Activated T-cell treated with anti-CD3 and anti-CD28 coated beads for 1 hour (primary cell): ENCODE data around the gene HLCS.

Source experiments
- DNase-seq: peaks from one replicate; pipeline ENCODE4 v3.0.0-alpha.2; 2020; ENCODE audit warnings: low read depth

HLCS gene

GRCh38 chr21:36769051-36769839, 197.2 kb downstream of the HLCS start:
- DNase-seq: no peak

GRCh38 chr21:36768496-36768895, 198.0 kb downstream of the HLCS start:
- no peak for DNase-seq

- DNase-seq: no peak
Measured at GRCh38 chr21:36767096-36767495, 199.4 kb downstream of the HLCS start.

GRCh38 chr21:36766511-36766910, 200.0 kb downstream of the HLCS start:
- no peak for DNase-seq

- DNase-seq: no peak
Measured at GRCh38 chr21:36765229-36765628, 201.2 kb downstream of the HLCS start.

- no peak for DNase-seq
Measured at GRCh38 chr21:36763305-36763704, 203.2 kb downstream of the HLCS start.

GRCh38 chr21:36762642-36763041, 203.8 kb downstream of the HLCS start:
- DNase-seq: no peak

GRCh38 chr21:36761685-36762084, 204.8 kb downstream of the HLCS start:
- DNase-seq: no peak

- DNase-seq: no peak
Measured at GRCh38 chr21:36759348-36760083, 207.0 kb downstream of the HLCS start.

- DNase-seq: no peak
Measured at GRCh38 chr21:36757196-36757595, 209.3 kb downstream of the HLCS start.

- no peak for DNase-seq
Measured at GRCh38 chr21:36756527-36756926, 209.9 kb downstream of the HLCS start.

- DNase-seq: no peak
Measured at GRCh38 chr21:36754241-36754898, 212.1 kb downstream of the HLCS start.

- no peak for DNase-seq
Measured at GRCh38 chr21:36753556-36753955, 212.9 kb downstream of the HLCS start.

- DNase-seq: no peak
Measured at GRCh38 chr21:36751383-36751782, 215.1 kb downstream of the HLCS start.

- DNase-seq: no peak
Measured at GRCh38 chr21:36750576-36750959, 215.9 kb downstream of the HLCS start.

- no peak for DNase-seq
Measured at GRCh38 chr21:36749935-36750575, 216.4 kb downstream of the HLCS start.

GRCh38 chr21:36747815-36748383, 218.6 kb downstream of the HLCS start:
- DNase-seq: no peak

- no peak for DNase-seq
Measured at GRCh38 chr21:36747041-36747814, 219.2 kb downstream of the HLCS start.

GRCh38 chr21:36745459-36745858, 221.0 kb downstream of the HLCS start:
- no peak for DNase-seq

- no peak for DNase-seq
Measured at GRCh38 chr21:36744560-36745231, 221.8 kb downstream of the HLCS start.

GRCh38 chr21:36744190-36744559, 222.3 kb downstream of the HLCS start:
- DNase-seq: no peak
